Kidney (tissue), 14 donors: ENCODE data around the gene LAIR1. TPM values are rescaled to one million over a fixed set of nuclear protein-coding genes. Genes with fewer than 3 reads are reported as not detected.

ENCODE experiments used
- DNase-seq, 5 donors: peaks; one replicate each; pipeline ENCODE4 v3.0.0-alpha.2; 2013 to 2020
- FAIRE-seq: peaks from 2 replicates; lab custom pipeline; 2012; peaks lifted over from hg19 to GRCh38; lab: Jason Lieb, UNC
- H3K27ac ChIP-seq, 2 donors: one replicate each; pipeline ENCODE4 v1.7.0; 2013; ENCODE audit warnings: low read depth in 2 of 2, low read length in 2 of 2, inconsistent platforms in 1 of 2
- H3K27me3 ChIP-seq: one replicate; pipeline ENCODE4 v1.7.1; 2013; ENCODE audit warnings: low read length, inconsistent platforms; ENCODE audit not compliant: control insufficient read depth, insufficient read depth
- H3K36me3 ChIP-seq, 3 donors: one replicate each; pipeline versions ENCODE4 v1.7.0 to v1.7.1; 2013; ENCODE audit warnings: low read length in 3 of 3, control low read depth in 1 of 3, inconsistent platforms in 1 of 3; ENCODE audit not compliant: insufficient read depth in 3 of 3, control insufficient read depth in 2 of 3
- H3K4me1 ChIP-seq, 3 donors: one replicate each; pipeline versions ENCODE4 v1.7.0 to v1.7.1; 2013; ENCODE audit warnings: low read length in 3 of 3, inconsistent platforms in 1 of 3, low read depth in 1 of 3; ENCODE audit not compliant: control insufficient read depth in 2 of 3, insufficient read depth in 2 of 3
- H3K4me3 ChIP-seq, 3 donors: one replicate each; pipeline versions ENCODE4 v1.7.0 to v1.8.1; 2013; ENCODE audit warnings: low read length in 3 of 3, control low read depth in 1 of 3, inconsistent platforms in 1 of 3
- H3K9ac ChIP-seq, 3 donors: one replicate each; pipeline versions ENCODE4 v1.7.0 to v1.7.1; 2013; ENCODE audit warnings: low read length in 3 of 3, control low read depth in 1 of 3, inconsistent platforms in 1 of 3
- H3K9me3 ChIP-seq, 3 donors: one replicate each; pipeline versions ENCODE4 v1.7.0 to v1.7.1; 2013; ENCODE audit warnings: low read length in 3 of 3, control low read depth in 1 of 3, inconsistent platforms in 1 of 3; ENCODE audit not compliant: control insufficient read depth in 2 of 3, insufficient read depth in 1 of 3
- intact Hi-C: fragments of 100-400 bp; cut with DNase I; formaldehyde crosslinking; loops from one replicate; pipeline ENCODE4 v1.11.1; 2022
- polyA plus RNA-seq: library from polyadenylated mRNA; stranded (reverse); fragments of 350-450 nt; fragmentation: Illumina TruSeq; extraction: RNeasy Lipid Tissue Mini Kit (QIAGEN cat#74804); gene quantifications from one replicate; pipeline ENCODE4 v1.2.3, GENCODE V29; 2014; ENCODE audit warnings: low read depth, low replicate concordance; ENCODE audit not compliant: insufficient read depth
- total RNA-seq: library from RNA; stranded (reverse); fragmentation: NEBNext Ultra II Directional; extraction: Animal tissue kit (Norgen Biotek cat#: 25700); gene quantifications from one replicate; pipeline ENCODE4 v1.2.1, GENCODE V29; 2021
- TF ChIP-seq, protein P1 (sequence below): IDR thresholded peaks from 3 replicates; pipeline ENCODE4 v1.5.1; 2012; ENCODE audit warnings: mild to moderate bottlenecking, moderate library complexity, borderline replicate concordance; ENCODE audit not compliant: insufficient read depth; ENCODE audit errors: extremely low read depth
- donor health status: control.
- donor health status: control.
- donor health status: control.
- donor health status: control.
- donor health status: control.
- donor health status: DM: yes; HTN: yes; CAD: no.
- donor health status: Normal renal cell carcinoma (clear cell type).

LAIR1 gene
- total and polyA plus RNA-seq, 2 donors from 2014 or later: 4.1 to 41.9 TPM

- Histone ChIP-seq H3K36me3 (no peaks in the 10 kb centered on the region), H3K27me3 (no peaks in the 10 kb centered on the region), H3K4me3 (no peak overlapping the region), H3K27ac (no peak overlapping the region), H3K9ac (no peak overlapping the region), H3K4me1 (no peaks in the 10 kb centered on the region), H3K9me3 (no peaks in the 10 kb centered on the region)
- FAIRE-seq: no peak
- intact Hi-C loops: no loop called here
- TF ChIP-seq, protein P1, sequence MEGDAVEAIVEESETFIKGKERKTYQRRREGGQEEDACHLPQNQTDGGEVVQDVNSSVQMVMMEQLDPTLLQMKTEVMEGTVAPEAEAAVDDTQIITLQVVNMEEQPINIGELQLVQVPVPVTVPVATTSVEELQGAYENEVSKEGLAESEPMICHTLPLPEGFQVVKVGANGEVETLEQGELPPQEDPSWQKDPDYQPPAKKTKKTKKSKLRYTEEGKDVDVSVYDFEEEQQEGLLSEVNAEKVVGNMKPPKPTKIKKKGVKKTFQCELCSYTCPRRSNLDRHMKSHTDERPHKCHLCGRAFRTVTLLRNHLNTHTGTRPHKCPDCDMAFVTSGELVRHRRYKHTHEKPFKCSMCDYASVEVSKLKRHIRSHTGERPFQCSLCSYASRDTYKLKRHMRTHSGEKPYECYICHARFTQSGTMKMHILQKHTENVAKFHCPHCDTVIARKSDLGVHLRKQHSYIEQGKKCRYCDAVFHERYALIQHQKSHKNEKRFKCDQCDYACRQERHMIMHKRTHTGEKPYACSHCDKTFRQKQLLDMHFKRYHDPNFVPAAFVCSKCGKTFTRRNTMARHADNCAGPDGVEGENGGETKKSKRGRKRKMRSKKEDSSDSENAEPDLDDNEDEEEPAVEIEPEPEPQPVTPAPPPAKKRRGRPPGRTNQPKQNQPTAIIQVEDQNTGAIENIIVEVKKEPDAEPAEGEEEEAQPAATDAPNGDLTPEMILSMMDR: no peak
- no peak for DNase-seq
Measured at GRCh38 chr19:54357381-54357780, 7.3 kb downstream of the LAIR1 start.

- intact Hi-C loops: no loop called here
- no peak for DNase-seq
- H3K4me3 ChIP-seq: no peak overlapping the region
Measured at GRCh38 chr19:54356444-54357056, 8.2 kb downstream of the LAIR1 start.

DNA sequence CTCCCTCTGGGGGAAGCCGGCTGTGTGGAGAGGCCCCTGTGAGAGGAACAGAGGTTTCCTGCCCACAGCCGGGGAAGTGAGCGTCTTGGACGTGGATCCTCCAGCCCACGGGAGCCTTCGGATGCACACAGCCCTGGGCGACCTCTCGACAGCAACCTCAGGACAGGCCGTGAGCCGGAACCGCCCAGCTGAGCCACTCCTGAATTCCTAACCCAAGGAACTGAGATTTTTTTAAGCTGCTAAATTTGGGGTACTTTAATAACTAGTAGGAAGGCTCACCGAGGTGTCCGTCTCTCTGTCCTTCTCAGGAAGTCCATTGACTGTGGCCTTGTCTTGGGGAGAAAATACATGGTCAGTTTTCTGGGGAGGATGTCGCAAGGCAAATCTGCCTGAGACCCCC, 9.1 kb downstream of the LAIR1 start:
- DNase-seq (no peak), FAIRE-seq (no peak)
- H3K9ac ChIP-seq: no peak overlapping the region
- no peaks in the 10 kb centered on the region for H3K4me1 ChIP-seq
- TF ChIP-seq, protein P1: no peak
- no peaks in the 10 kb centered on the region for H3K36me3 ChIP-seq
- no peak overlapping the region for H3K4me3 ChIP-seq
- H3K9me3 ChIP-seq: no peaks in the 10 kb centered on the region
- intact Hi-C loops: no loop called here
- no peak overlapping the region for H3K27ac ChIP-seq
- H3K27me3 ChIP-seq: no peaks in the 10 kb centered on the region

More at GRCh38 chr19:54356444-54357056, 8.2 kb downstream of the LAIR1 start:
- no peak overlapping the region for H3K9ac ChIP-seq
- H3K27ac ChIP-seq: no peak overlapping the region
- H3K4me1 ChIP-seq: no peaks in the 10 kb centered on the region
- H3K36me3 ChIP-seq: no peaks in the 10 kb centered on the region
- no peaks in the 10 kb centered on the region for H3K9me3 ChIP-seq
- H3K27me3 ChIP-seq: no peaks in the 10 kb centered on the region
- no peak for FAIRE-seq
- TF ChIP-seq, protein P1: no peak

GRCh38 chr19:54354761-54355160, 10.0 kb downstream of the LAIR1 start:
- Histone ChIP-seq H3K9me3 (no peaks in the 10 kb centered on the region), H3K27ac (no peak overlapping the region), H3K27me3 (no peaks in the 10 kb centered on the region), H3K4me3 (no peak overlapping the region), H3K4me1 (no peaks in the 10 kb centered on the region), H3K36me3 (no peaks in the 10 kb centered on the region), H3K9ac (no peak overlapping the region)
- TF ChIP-seq, protein P1: no peak
- DNase-seq (no peak), FAIRE-seq (no peak)
- intact Hi-C loops: no loop called here
